ENCODE data around the gene EVL. TPM values are rescaled to one million over a fixed set of nuclear protein-coding genes. Genes with fewer than 3 reads are reported as not detected.

The EVL gene
- total and polyA plus RNA-seq, 2 donors (not counting 1 experiment from before 2014, with no cell fraction given) = 23.5 to 28.1 TPM

DNA sequence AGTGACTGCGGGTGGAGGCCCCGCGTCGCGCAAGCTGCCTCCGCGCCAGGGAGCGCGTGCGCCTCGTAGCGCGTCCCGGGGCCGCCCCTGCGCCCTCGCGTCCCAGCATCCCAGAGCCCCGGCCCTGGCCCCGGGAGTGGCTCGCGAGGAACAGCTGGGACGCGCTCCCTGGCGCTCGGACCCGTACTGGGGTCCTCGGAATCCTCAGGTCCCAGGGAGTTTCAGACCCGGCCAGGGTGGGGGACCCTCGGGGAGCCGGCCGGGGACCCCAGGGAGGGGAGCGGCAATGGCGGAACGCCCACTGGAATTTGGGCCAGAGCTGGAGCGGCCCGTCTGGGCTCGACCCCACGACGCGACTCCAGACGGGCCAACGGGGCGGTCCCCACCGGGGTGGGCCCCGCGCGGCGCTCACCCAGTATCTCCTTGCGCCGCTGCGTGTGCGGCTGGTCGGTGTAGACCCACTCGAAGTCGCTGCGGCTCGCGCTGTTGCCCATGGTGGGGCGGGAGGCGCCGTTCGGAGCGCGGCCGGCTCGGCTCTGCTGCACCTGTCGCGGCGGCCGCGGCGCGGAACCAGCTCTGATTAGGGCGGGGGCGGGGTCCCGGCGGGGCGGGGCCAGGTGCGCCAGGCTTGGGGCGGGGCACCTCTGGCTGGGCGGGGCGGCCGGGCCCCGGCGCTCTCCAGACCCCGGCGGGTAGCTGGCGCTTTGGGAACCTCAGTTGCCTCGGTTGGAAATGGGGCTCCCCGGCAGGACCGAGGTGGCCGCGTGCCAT, 94.1 kb downstream of the EVL start, which contains the start of gene DEGS2:
Gene DEGS2 (minus strand): TSS at position 552 of the 771 bp plus-strand sequence. CDS start 58 bp downstream, at position 494.
- no peaks in the 10 kb centered on the region for H3K36me3 ChIP-seq (ENCODE audit: control insufficient read depth, insufficient read depth, low read length)
- H3K79me2 ChIP-seq (ENCODE audit: control insufficient read depth, insufficient read depth, low read length) = no peaks in the 10 kb centered on the region
- H3K4me3 ChIP-seq (replicated peaks in 1 of 4; ENCODE audit: control extremely low read depth in 1 of 4, insufficient read depth in 1 of 4, low read depth in 3 of 4, low read length in 4 of 4) = peak within 1 kb of the TSS in 1 of 4 experiments; percentile 28
- no peak within 1 kb of the TSS for H3K9ac ChIP-seq (ENCODE audit: insufficient read depth, low read length)
- H4K20me1 ChIP-seq (ENCODE audit: control insufficient read depth, extremely low read depth, insufficient read depth, low read length) = no peaks in the 10 kb centered on the region
- no peak within 1 kb of the TSS for H3K4me2 ChIP-seq (ENCODE audit: extremely low read depth, insufficient read depth, low read length)
- H3K9me3 ChIP-seq (ENCODE audit: control insufficient read depth, insufficient read depth, low read depth, low read length) = no peaks in the 10 kb centered on the region
- no peak within 1 kb of the TSS for H2AFZ ChIP-seq (ENCODE audit: low read length)
- H3K27ac ChIP-seq (ENCODE audit: insufficient read depth, low read length) = no peak within 1 kb of the TSS
- H3K4me1 ChIP-seq (ENCODE audit: control insufficient read depth, extremely low read depth, insufficient read depth, low read length) = no peaks in the 10 kb centered on the region
- TF ChIP-seq CTCF (conservative IDR thresholded peaks at IDR 0.05 in 1 of 2, IDR thresholded peaks at IDR 0.05 in 1 of 2; ENCODE audit: low read depth in 1 of 2, low read length in 2 of 2) (no peak), EZH2 (IDR thresholded peaks at IDR 0.05; ENCODE audit: low read length, missing control alignments) (peak; percentile 23)
- H3K27me3 ChIP-seq (ENCODE audit: control insufficient read depth, insufficient read depth, low read length) = peaks cover 23% of the 10 kb centered on the region
- DNase-seq (ENCODE audit: low read depth in 2 of 2) = no peak

DNA sequence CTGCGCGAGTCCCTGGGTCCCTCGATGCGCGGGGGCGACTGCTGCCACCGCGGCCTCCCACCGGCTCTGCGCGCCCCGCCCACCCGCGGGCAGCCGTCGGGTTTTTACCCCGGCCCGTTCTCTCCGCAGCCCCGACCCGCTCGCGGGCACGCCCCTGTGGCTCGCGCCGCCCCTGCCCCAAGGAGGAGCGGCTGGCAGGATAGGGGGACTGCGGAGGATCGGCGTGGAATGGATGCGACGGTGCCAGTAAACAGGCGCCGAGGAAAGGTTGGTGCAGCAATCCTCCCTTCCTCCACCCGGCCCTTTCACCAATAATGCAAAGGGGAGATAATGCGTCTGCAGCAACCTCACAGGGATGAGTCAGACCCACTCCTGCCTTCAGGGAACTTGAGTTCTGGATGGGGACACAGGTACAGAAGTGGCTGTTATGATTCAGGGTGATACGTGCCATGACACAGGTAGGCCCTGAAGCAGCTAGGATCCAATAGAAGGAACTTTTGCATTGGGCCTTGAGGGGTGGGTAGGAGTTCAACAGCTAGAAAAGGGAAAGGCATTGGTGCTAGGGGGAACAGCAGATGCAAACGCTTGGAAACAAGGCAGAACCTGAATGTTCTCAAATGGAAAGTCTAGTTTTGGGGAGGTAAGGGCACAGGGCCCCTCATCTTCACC, 94.8 kb downstream of the EVL start:
- no peaks in the 10 kb centered on the region for H3K79me2 ChIP-seq (ENCODE audit: control insufficient read depth, insufficient read depth, low read length)
- H3K27me3 ChIP-seq (ENCODE audit: control insufficient read depth, insufficient read depth, low read length) = peaks cover 23% of the 10 kb centered on the region
- H3K4me1 ChIP-seq (ENCODE audit: control insufficient read depth, extremely low read depth, insufficient read depth, low read length) = no peaks in the 10 kb centered on the region
- H3K27ac ChIP-seq (ENCODE audit: insufficient read depth, low read length) = no peak overlapping the region
- no peak overlapping the region for H3K9ac ChIP-seq (ENCODE audit: insufficient read depth, low read length)
- no peak for DNase-seq (ENCODE audit: low read depth in 2 of 2)
- H3K4me3 ChIP-seq (replicated peaks in 1 of 4; ENCODE audit: control extremely low read depth in 1 of 4, insufficient read depth in 1 of 4, low read depth in 3 of 4, low read length in 4 of 4) = no peak overlapping the region
- H2AFZ ChIP-seq (ENCODE audit: low read length) = no peak overlapping the region
- no peaks in the 10 kb centered on the region for H3K9me3 ChIP-seq (ENCODE audit: control insufficient read depth, insufficient read depth, low read depth, low read length)
- TF ChIP-seq EZH2 (IDR thresholded peaks at IDR 0.05; ENCODE audit: low read length, missing control alignments) = peak; percentile 75
- no peak for TF ChIP-seq CTCF (conservative IDR thresholded peaks at IDR 0.05 in 1 of 2, IDR thresholded peaks at IDR 0.05 in 1 of 2; ENCODE audit: low read depth in 1 of 2, low read length in 2 of 2)
- H3K36me3 ChIP-seq (ENCODE audit: control insufficient read depth, insufficient read depth, low read length) = no peaks in the 10 kb centered on the region
- no peak overlapping the region for H3K4me2 ChIP-seq (ENCODE audit: extremely low read depth, insufficient read depth, low read length)
- no peaks in the 10 kb centered on the region for H4K20me1 ChIP-seq (ENCODE audit: control insufficient read depth, extremely low read depth, insufficient read depth, low read length)

- no peaks in the 10 kb centered on the region for H3K4me1 ChIP-seq (ENCODE audit: control insufficient read depth, extremely low read depth, insufficient read depth, low read length)
- no peak overlapping the region for H3K4me2 ChIP-seq (ENCODE audit: extremely low read depth, insufficient read depth, low read length)
- TF ChIP-seq EZH2 (IDR thresholded peaks at IDR 0.05; ENCODE audit: low read length, missing control alignments) (no peak), CTCF (conservative IDR thresholded peaks at IDR 0.05 in 1 of 2, IDR thresholded peaks at IDR 0.05 in 1 of 2; ENCODE audit: low read depth in 1 of 2, low read length in 2 of 2) (no peak)
- peaks cover 23% of the 10 kb centered on the region for H3K27me3 ChIP-seq (ENCODE audit: control insufficient read depth, insufficient read depth, low read length)
- H4K20me1 ChIP-seq (ENCODE audit: control insufficient read depth, extremely low read depth, insufficient read depth, low read length) = no peaks in the 10 kb centered on the region
- H3K9ac ChIP-seq (ENCODE audit: insufficient read depth, low read length) = no peak overlapping the region
- H3K4me3 ChIP-seq (replicated peaks in 1 of 4; ENCODE audit: control extremely low read depth in 1 of 4, insufficient read depth in 1 of 4, low read depth in 3 of 4, low read length in 4 of 4) = no peak overlapping the region
- no peak overlapping the region for H3K27ac ChIP-seq (ENCODE audit: insufficient read depth, low read length)
- H3K79me2 ChIP-seq (ENCODE audit: control insufficient read depth, insufficient read depth, low read length) = no peaks in the 10 kb centered on the region
- no peaks in the 10 kb centered on the region for H3K9me3 ChIP-seq (ENCODE audit: control insufficient read depth, insufficient read depth, low read depth, low read length)
- no peak for DNase-seq (ENCODE audit: low read depth in 2 of 2)
- H2AFZ ChIP-seq (ENCODE audit: low read length) = no peak overlapping the region
- no peaks in the 10 kb centered on the region for H3K36me3 ChIP-seq (ENCODE audit: control insufficient read depth, insufficient read depth, low read length)
Observed at GRCh38 chr14:100160534-100160916, 95.3 kb downstream of the EVL start.

Data from fibroblast of lung (primary cell).